Caco-2 (cell line): ENCODE data around the gene GRK1. TPM values are rescaled to one million over a fixed set of nuclear protein-coding genes. Genes with fewer than 3 reads are reported as not detected.

Source experiments
- BruUV-seq: library from RNA; stranded (reverse); fragments of 400-500 nt; replicated peaks from 2 replicates; lab custom pipeline; 2021; lab: Mats Ljungman, UMichigan
- CTCF ChIA-PET: fragments of 300-600 bp; sonication (Branson Sonifier 250); formaldehyde crosslinking; loops from one replicate; lab custom pipeline; 2022; ENCODE audit warnings: antibody characterized with exemption; lab: Charles Lee
- POLR2A ChIA-PET: fragments of 300-600 bp; sonication (Branson Sonifier 250); formaldehyde crosslinking; loops from one replicate; lab custom pipeline; 2022; ENCODE audit warnings: antibody characterized with exemption; lab: Charles Lee
- DNase-seq, 2 experiments: peaks; one replicate each; pipeline versions ENCODE4 v3.0.0 to v3.0.0-alpha.2; 2020 to 2022
- H3K27me3 ChIP-seq: replicated peaks from 2 replicates; pipeline ENCODE4 v1.6.0; 2011; ENCODE audit warnings: low read length; ENCODE audit not compliant: control insufficient read depth, insufficient read depth
- H3K36me3 ChIP-seq: 2 replicates; pipeline ENCODE4 v1.5.1; 2011; ENCODE audit warnings: low read length; ENCODE audit not compliant: control insufficient read depth, insufficient read depth
- H3K4me1 ChIP-seq: fragments of 250-450 bp; sonication (Bioruptor Pico); 2 replicates; pipeline ENCODE4 v1.5.1; 2020; ENCODE audit warnings: mild to moderate bottlenecking
- H3K4me3 ChIP-seq: 2 replicates; pipeline ENCODE4 v1.5.1; 2011; ENCODE audit warnings: low read depth, mild to moderate bottlenecking, control low read depth, low read length
- H3K9me3 ChIP-seq: fragments of 250-450 bp; sonication (Bioruptor Pico); 2 replicates; pipeline ENCODE4 v1.5.1; 2020; ENCODE audit warnings: mild to moderate bottlenecking, moderate library complexity
- H3K27ac Mint-ChIP-seq: one replicate; pipeline ENCODE4 v1.8.0; 2022; ENCODE audit warnings: mixed read lengths; ENCODE audit not compliant: unreplicated experiment
- H3K27me3 Mint-ChIP-seq: one replicate; pipeline ENCODE4 v1.8.0; 2022; ENCODE audit warnings: mixed read lengths; ENCODE audit not compliant: insufficient read depth, unreplicated experiment
- H3K36me3 Mint-ChIP-seq: one replicate; pipeline ENCODE4 v1.8.0; 2022; ENCODE audit warnings: mild to moderate bottlenecking, mixed read lengths; ENCODE audit not compliant: insufficient read depth, unreplicated experiment
- H3K4me1 Mint-ChIP-seq: one replicate; pipeline ENCODE4 v1.8.0; 2022; ENCODE audit warnings: low read depth, mixed read lengths; ENCODE audit not compliant: unreplicated experiment
- H3K4me3 Mint-ChIP-seq: one replicate; pipeline ENCODE4 v1.8.0; 2022; ENCODE audit warnings: mild to moderate bottlenecking, moderate library complexity, mixed read lengths; ENCODE audit not compliant: unreplicated experiment
- H3K9me3 Mint-ChIP-seq: one replicate; pipeline ENCODE4 v1.8.0; 2022; ENCODE audit warnings: mixed read lengths; ENCODE audit not compliant: unreplicated experiment
- intact Hi-C: fragments of 100-400 bp; cut with micrococcal nuclease; formaldehyde crosslinking; loops from one replicate; pipeline ENCODE4 v1.10.0; 2022; ENCODE audit not compliant: unreplicated experiment
- total RNA-seq: library from RNA; stranded (reverse); gene quantifications from 2 replicates; pipeline ENCODE4 v1.2.3, GENCODE V29; 2022
- TF ChIP-seq, protein P1 (sequence below), 2 experiments: fragments of 200-600 bp in 1 of 2; IDR thresholded peaks; 1 replicate in 1 of 2; 2 replicates in 1 of 2; pipeline versions ENCODE4 v1.5.1 to v1.8.0; 2011 to 2022; ENCODE audit warnings: antibody characterized with exemption in 1 of 2, control low read depth in 1 of 2, inconsistent platforms in 1 of 2, low read depth in 1 of 2, low read length in 1 of 2, mild to moderate bottlenecking in 1 of 2, moderate library complexity in 1 of 2; ENCODE audit not compliant: insufficient read depth in 1 of 2, severe bottlenecking in 1 of 2, unreplicated experiment in 1 of 2

GRK1 gene
- total RNA-seq, 1 experiment from 2014 or later: not detected

DNA sequence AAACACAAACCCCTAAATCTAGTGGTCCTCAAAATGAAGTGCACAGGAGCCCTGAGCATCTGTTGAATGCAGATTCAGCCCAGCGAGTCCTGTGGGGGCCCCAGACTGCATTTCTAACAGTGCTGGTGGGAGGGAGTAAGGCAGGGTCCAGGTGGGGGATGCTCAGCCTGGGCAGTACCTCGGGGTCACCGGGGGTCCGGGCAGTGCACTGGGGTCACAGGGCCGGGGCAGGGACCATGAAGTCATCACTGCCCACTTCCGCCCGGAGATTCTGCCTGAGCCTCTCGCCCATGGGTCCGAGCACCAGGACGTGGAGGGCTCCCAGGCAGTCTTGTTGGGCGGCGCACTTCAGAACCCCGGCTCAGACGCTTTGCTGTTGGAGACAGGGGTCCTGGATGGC, 8.2 kb upstream of the GRK1 start:
- H3K9me3 ChIP-seq: peaks cover 10% of the 10 kb centered on the region; the same call in 1 of the 2 replicates
- H3K27me3 Mint-ChIP-seq: no peaks in the 10 kb centered on the region
- H3K36me3 ChIP-seq: no peaks in the 10 kb centered on the region
- no peaks in the 10 kb centered on the region for H3K4me1 Mint-ChIP-seq
- no peak overlapping the region for H3K27ac Mint-ChIP-seq
- no peaks in the 10 kb centered on the region for H3K4me1 ChIP-seq
- peaks cover 17% of the 10 kb centered on the region for H3K9me3 Mint-ChIP-seq
- intact Hi-C loops: no loop called here
- peak in 1 of 2 experiments; percentile 29 for DNase-seq
- TF ChIP-seq, protein P1, sequence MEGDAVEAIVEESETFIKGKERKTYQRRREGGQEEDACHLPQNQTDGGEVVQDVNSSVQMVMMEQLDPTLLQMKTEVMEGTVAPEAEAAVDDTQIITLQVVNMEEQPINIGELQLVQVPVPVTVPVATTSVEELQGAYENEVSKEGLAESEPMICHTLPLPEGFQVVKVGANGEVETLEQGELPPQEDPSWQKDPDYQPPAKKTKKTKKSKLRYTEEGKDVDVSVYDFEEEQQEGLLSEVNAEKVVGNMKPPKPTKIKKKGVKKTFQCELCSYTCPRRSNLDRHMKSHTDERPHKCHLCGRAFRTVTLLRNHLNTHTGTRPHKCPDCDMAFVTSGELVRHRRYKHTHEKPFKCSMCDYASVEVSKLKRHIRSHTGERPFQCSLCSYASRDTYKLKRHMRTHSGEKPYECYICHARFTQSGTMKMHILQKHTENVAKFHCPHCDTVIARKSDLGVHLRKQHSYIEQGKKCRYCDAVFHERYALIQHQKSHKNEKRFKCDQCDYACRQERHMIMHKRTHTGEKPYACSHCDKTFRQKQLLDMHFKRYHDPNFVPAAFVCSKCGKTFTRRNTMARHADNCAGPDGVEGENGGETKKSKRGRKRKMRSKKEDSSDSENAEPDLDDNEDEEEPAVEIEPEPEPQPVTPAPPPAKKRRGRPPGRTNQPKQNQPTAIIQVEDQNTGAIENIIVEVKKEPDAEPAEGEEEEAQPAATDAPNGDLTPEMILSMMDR (IDR thresholded peaks at IDR 0.05; ENCODE audit: insufficient read depth in 1 of 2, low read depth in 1 of 2, low read length in 1 of 2, severe bottlenecking in 1 of 2, unreplicated experiment in 1 of 2): no peak
- H3K4me3 Mint-ChIP-seq: no peak overlapping the region
- no TSS peak for BruUV-seq
- no peaks in the 10 kb centered on the region for H3K36me3 Mint-ChIP-seq
- H3K4me3 ChIP-seq: no peak overlapping the region
- H3K27me3 ChIP-seq: no peaks in the 10 kb centered on the region
- ChIA-PET CTCF (no interaction called here), POLR2A (no interaction called here)

DNA sequence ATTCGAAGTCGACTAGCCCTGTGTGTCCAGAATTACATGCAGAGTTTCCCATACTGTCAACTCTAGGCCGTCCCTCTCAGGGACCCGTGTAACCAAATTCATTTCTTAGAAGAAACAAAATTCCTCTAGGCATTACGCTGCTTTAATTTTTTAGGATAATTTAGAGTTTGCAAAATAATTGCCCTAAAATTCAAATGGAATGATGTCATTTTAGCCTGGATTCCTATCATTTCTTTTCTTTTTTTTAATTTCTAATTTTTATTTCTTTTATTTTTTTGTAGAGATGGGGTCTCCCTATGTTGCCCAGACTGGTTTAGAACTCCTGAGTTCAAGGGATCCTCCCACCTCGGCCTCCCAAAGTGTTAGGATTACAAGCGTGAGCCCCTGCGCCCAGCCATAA, 7.7 kb upstream of the GRK1 start:
- Histone ChIP-seq H3K4me3 (no peak overlapping the region), H3K27me3 (no peaks in the 10 kb centered on the region), H3K9me3 (peaks cover 10% of the 10 kb centered on the region; the same call in 1 of the 2 replicates), H3K4me1 (no peaks in the 10 kb centered on the region), H3K36me3 (no peaks in the 10 kb centered on the region)
- TF ChIP-seq, protein P1 (IDR thresholded peaks at IDR 0.05; ENCODE audit: insufficient read depth in 1 of 2, low read depth in 1 of 2, low read length in 1 of 2, severe bottlenecking in 1 of 2, unreplicated experiment in 1 of 2): no peak
- intact Hi-C loops: no loop called here
- no peak for DNase-seq
- Mint-ChIP-seq H3K36me3 (no peaks in the 10 kb centered on the region), H3K9me3 (peaks cover 17% of the 10 kb centered on the region), H3K27ac (no peak overlapping the region), H3K27me3 (no peaks in the 10 kb centered on the region), H3K4me1 (peaks cover 3% of the 10 kb centered on the region), H3K4me3 (no peak overlapping the region)
- no TSS peak for BruUV-seq
- POLR2A ChIA-PET: no interaction called here
- CTCF ChIA-PET: no interaction called here

DNA sequence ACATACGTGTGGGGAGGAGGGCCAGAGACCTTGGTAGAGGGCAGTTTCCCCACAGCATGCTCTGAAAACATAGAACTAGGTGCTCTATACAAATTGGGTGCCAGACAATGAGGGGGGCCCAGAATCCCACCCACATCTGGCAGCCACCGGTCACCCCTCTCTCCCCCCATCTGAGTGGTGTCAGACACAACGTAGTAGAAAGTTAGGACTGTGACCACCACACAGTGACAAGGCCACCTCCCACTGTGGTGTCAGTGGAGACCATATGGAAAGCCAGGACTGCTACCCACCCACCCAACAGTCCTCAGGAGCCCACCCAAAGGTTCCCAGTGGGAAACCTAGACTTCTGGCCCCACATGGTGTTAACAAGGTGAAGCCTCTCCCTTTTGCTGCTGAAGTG, 7.0 kb upstream of the GRK1 start:
- H3K27me3 Mint-ChIP-seq: no peaks in the 10 kb centered on the region
- no peak overlapping the region for H3K27ac Mint-ChIP-seq
- peak in 1 of 2 experiments; percentile 11 for DNase-seq
- ChIA-PET CTCF (no interaction called here), POLR2A (no interaction called here)
- H3K9me3 Mint-ChIP-seq: peaks cover 17% of the 10 kb centered on the region
- no peaks in the 10 kb centered on the region for H3K36me3 Mint-ChIP-seq
- no peaks in the 10 kb centered on the region for H3K36me3 ChIP-seq
- H3K4me3 ChIP-seq: no peak overlapping the region
- TF ChIP-seq, protein P1 (IDR thresholded peaks at IDR 0.05; ENCODE audit: insufficient read depth in 1 of 2, low read depth in 1 of 2, low read length in 1 of 2, severe bottlenecking in 1 of 2, unreplicated experiment in 1 of 2): no peak
- H3K4me1 Mint-ChIP-seq: peaks cover 10% of the 10 kb centered on the region
- H3K9me3 ChIP-seq: peaks cover 10% of the 10 kb centered on the region; the same call in 1 of the 2 replicates
- no peaks in the 10 kb centered on the region for H3K4me1 ChIP-seq
- no peaks in the 10 kb centered on the region for H3K27me3 ChIP-seq
- no TSS peak for BruUV-seq
- intact Hi-C loops: no loop called here
- H3K4me3 Mint-ChIP-seq: no peak overlapping the region
